LNCAP (cell line): ENCODE results near the gene PARS2.

Experiments
- CTCF ChIP-seq: fragments of 450-650 bp; IDR thresholded peaks from 2 replicates; pipeline ENCODE4 v1.5.1; 2017; ENCODE audit warnings: mild to moderate bottlenecking

Gene PARS2

GRCh38 chr1:54764133-54764921 lies at the start of gene PARS2:
Gene PARS2, minus strand, starts transcription at chr1:54764523. Its CDS starts 5,362 bp downstream, at chr1:54759161.
- TF ChIP-seq CTCF, result no peak

- no peak for TF ChIP-seq CTCF
These were observed 49.8 kb upstream of the PARS2 start for GRCh38 chr1:54814126-54814498.

- TF ChIP-seq CTCF, result no peak
These were observed 49.3 kb upstream of the PARS2 start for GRCh38 chr1:54813485-54814125.

GRCh38 chr1:54812801-54813484 lies 48.6 kb upstream of the PARS2 start:
- TF ChIP-seq CTCF, result no peak

- no peak for TF ChIP-seq CTCF
These were observed 47.7 kb upstream of the PARS2 start for GRCh38 chr1:54811739-54812655.

GRCh38 chr1:54811066-54811465 lies 46.7 kb upstream of the PARS2 start:
- no peak for TF ChIP-seq CTCF
